ENCODE results near the gene AFF3. TPM values are rescaled to one million over a fixed set of nuclear protein-coding genes. Genes with fewer than 3 reads are reported as not detected.

AFF3 gene
- total RNA-seq, 4 donors from 2014 or later, result 8.5 to 77.2 (median 27.1) TPM

- intact Hi-C loops (cut with DNase I; ENCODE audit: low total_unique reads), result no loop called here
- Histone ChIP-seq H3K27ac (peak overlapping the region in 1 of 2 donors; percentile 52), H3K27me3 (no peaks in the 10 kb centered on the region), H3K4me3 (no peak overlapping the region), H3K36me3 (no peaks in the 10 kb centered on the region), H3K4me1 (peaks cover 6 to 33% of the 10 kb centered on the region in 2 donors), H3K9me3 (no peaks in the 10 kb centered on the region)
- DNase-seq, result no peak
- TF ChIP-seq POLR2A (IDR thresholded peaks at IDR 0.05), result no peak
- no peak for TF ChIP-seq CTCF (IDR thresholded peaks at IDR 0.05)
Observed at GRCh38 chr2:99879481-99879880, 262.9 kb downstream of the AFF3 start.

DNA sequence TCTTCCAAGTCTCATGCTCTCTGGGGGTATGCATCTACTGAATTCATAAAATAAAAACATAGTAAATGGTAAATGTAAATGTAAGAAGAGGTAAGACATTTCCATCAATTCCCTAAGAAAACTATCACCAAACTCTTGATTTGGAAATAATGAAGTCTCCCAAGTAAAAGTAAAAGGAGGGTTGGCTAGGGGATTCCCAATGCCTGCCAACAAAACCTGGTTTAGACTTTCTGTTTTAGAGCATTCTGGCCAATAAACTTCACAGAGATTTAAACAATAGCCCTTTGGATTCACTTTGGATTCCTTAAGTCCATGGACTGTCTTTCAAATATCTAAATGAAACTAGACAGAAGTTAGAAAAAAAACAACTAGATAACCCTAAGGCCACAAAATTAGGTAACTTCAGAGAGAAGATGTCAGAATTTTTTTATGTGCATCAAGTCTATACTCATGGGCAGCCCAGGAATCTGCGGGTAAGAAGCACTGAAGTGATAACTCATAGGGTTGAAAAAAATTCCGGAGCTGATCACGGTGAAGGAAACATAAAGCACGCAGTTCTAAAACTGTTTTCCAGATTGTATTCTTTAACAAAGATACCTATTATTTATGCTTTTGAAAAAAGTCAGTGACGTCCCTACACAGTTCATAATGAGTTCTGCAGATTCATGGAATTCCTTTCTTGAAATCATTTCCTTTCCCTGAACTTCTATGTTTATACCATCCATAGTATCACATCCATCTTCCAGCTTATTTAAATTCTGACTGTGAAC is 263.6 kb downstream of the AFF3 start:
- Histone ChIP-seq H3K36me3 (no peaks in the 10 kb centered on the region), H3K27me3 (no peaks in the 10 kb centered on the region), H3K27ac (peak overlapping the region in 1 of 2 donors; percentile 52), H3K4me3 (no peak overlapping the region), H3K9me3 (no peaks in the 10 kb centered on the region), H3K4me1 (peaks cover 6 to 33% of the 10 kb centered on the region in 2 donors)
- intact Hi-C loops (cut with DNase I; ENCODE audit: low total_unique reads), result no loop called here
- no peak for TF ChIP-seq CTCF (IDR thresholded peaks at IDR 0.05)
- DNase-seq, result no peak

DNA sequence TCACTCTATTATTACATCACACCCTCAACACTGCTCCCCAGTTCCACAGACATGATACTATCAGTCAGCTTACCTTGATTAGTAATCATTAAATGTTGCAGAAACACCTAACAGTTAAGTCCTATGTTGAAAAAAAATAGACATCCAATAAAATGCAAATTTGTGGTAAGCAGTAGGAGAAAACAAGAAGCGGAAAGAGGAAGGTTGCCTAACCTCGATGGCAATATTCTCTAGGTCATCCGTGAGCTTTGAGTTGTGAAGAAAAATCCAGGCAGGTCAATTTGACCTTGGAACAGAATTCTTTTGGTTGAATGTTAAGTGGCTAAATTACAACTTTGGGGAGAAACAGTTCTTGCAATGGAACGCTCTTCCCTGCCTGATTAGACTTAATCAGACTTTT is 264.4 kb downstream of the AFF3 start:
- intact Hi-C loops (cut with DNase I; ENCODE audit: low total_unique reads), result no loop called here
- Histone ChIP-seq H3K4me3 (no peak overlapping the region), H3K9me3 (no peaks in the 10 kb centered on the region), H3K27ac (no peak overlapping the region), H3K36me3 (no peaks in the 10 kb centered on the region), H3K27me3 (no peaks in the 10 kb centered on the region), H3K4me1 (peaks cover 6 to 33% of the 10 kb centered on the region in 2 donors)
- TF ChIP-seq POLR2A (IDR thresholded peaks at IDR 0.05) (no peak), CTCF (IDR thresholded peaks at IDR 0.05) (no peak)
- no peak for DNase-seq

DNA sequence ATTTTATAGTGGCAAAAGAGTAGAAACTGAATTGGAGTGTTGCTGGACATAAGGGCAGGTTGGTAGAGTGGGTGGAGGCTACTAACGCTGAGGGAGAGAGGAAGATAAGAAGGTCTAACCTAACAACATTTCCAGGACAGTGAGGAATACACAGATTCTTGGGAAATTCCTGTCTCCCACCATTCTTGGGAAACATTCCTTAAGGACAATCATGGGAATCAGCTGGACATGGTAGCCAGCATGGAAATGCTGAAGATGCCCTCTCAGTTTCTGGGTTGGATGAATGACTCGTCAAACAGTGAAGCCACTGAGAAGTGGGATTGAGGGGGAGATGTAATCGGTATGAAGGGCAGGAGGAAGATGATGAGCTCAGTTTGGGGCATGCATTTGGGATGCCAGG is 265.4 kb downstream of the AFF3 start:
- Histone ChIP-seq H3K4me1 (peaks cover 1 to 30% of the 10 kb centered on the region in 2 donors), H3K27ac (no peak overlapping the region), H3K4me3 (no peak overlapping the region), H3K9me3 (no peaks in the 10 kb centered on the region), H3K36me3 (no peaks in the 10 kb centered on the region), H3K27me3 (no peaks in the 10 kb centered on the region)
- no peak for DNase-seq
- intact Hi-C loops (cut with DNase I; ENCODE audit: low total_unique reads), result no loop called here
- TF ChIP-seq POLR2A (IDR thresholded peaks at IDR 0.05) (no peak), CTCF (IDR thresholded peaks at IDR 0.05) (no peak)

- peaks cover 0 to 25% of the 10 kb centered on the region in 2 donors for H3K4me1 ChIP-seq
- H3K27ac ChIP-seq, result no peak overlapping the region
- no peak for DNase-seq
- H3K36me3 ChIP-seq, result no peaks in the 10 kb centered on the region
- intact Hi-C loops (cut with DNase I; ENCODE audit: low total_unique reads), result no loop called here
- H3K27me3 ChIP-seq, result no peaks in the 10 kb centered on the region
- H3K4me3 ChIP-seq, result no peak overlapping the region
- H3K9me3 ChIP-seq, result no peaks in the 10 kb centered on the region
- no peak for TF ChIP-seq POLR2A (IDR thresholded peaks at IDR 0.05)
- no peak for TF ChIP-seq CTCF (IDR thresholded peaks at IDR 0.05)
Observed at GRCh38 chr2:99875627-99876201, 266.7 kb downstream of the AFF3 start.

Data from uterus (tissue), 4 donors.